Stomach (tissue), 9 donors: ENCODE measurements around the gene FRY. TPM values are rescaled to one million over a fixed set of nuclear protein-coding genes. Genes with fewer than 3 reads are reported as not detected.

Experiments used
- DNase-seq, 2 donors: peaks; one replicate each; pipeline versions ENCODE4 v3.0.0 to v3.0.0-alpha.2; 2013 to 2019
- H3K27ac ChIP-seq, 5 donors: fragments of 200-600 bp in 4 of 5; sonication (generic) in 4 of 5; one replicate each; pipeline ENCODE4 v1.5.1; 2013 to 2019; ENCODE audit warnings: mild to moderate bottlenecking in 1 of 5, moderate library complexity in 1 of 5
- H3K27me3 ChIP-seq, 3 donors: fragments of 200-600 bp; sonication (generic); one replicate each; pipeline ENCODE4 v1.5.1; 2017 to 2019; ENCODE audit warnings: mixed run types in 1 of 3
- H3K36me3 ChIP-seq, 4 donors: fragments of 200-600 bp; sonication (generic); 1 replicate in 3 of 4; 2 replicates in 1 of 4; pipeline ENCODE4 v1.5.1; 2016 to 2019
- H3K4me1 ChIP-seq, 4 donors: fragments of 200-600 bp; sonication (generic); one replicate each; pipeline ENCODE4 v1.5.1; 2016 to 2019
- H3K4me3 ChIP-seq, 4 donors: fragments of 200-600 bp; sonication (generic) in 3 of 4; one replicate each; pipeline ENCODE4 v1.5.1; 2016 to 2019; ENCODE audit warnings: mild to moderate bottlenecking in 1 of 4
- H3K9me3 ChIP-seq, 4 donors: fragments of 200-600 bp; sonication (generic); one replicate each; pipeline ENCODE4 v1.5.1; 2016 to 2019
- EP300 ChIP-seq: sonication (generic); formaldehyde crosslinking; IDR thresholded peaks from one replicate; pipeline ENCODE4 v1.6.1; 2017; ENCODE audit warnings: antibody characterized with exemption
- POLR2A ChIP-seq, 4 donors: fragments of 450-650 bp; IDR thresholded peaks; one replicate each; pipeline ENCODE4 v1.6.1; 2016; ENCODE audit warnings: antibody characterized with exemption in 4 of 4, control low read depth in 2 of 4, mild to moderate bottlenecking in 1 of 4, moderate library complexity in 1 of 4
- POLR2AphosphoS5 ChIP-seq, 3 donors: sonication (generic); formaldehyde crosslinking; IDR thresholded peaks; one replicate each; pipeline ENCODE4 v1.6.1; 2016; ENCODE audit warnings: antibody characterized with exemption in 3 of 3
- WGBS, 5 donors: extraction: QIAGEN DNeasy Blood & Tissue Kit in 3 of 5; methylation state at CpG; one replicate each; pipeline versions ENCODE4 v1.1.5 to v1.1.7; 2013 to 2018; 5-methylcytosine and 5-hydroxymethylcytosine counted together
- intact Hi-C: fragments of 100-400 bp; cut with DNase I; formaldehyde crosslinking; loops from one replicate; pipeline ENCODE4 v1.15.1; 2023; ENCODE audit warnings: low total_unique reads
- polyA plus RNA-seq, 3 donors: library from polyadenylated mRNA; stranded (reverse); fragments of 200-250 nt; gene quantifications; one replicate each; pipeline ENCODE4 v1.2.3, GENCODE V29; 2013
- total RNA-seq, 5 donors: library from RNA; depleted of rRNA; stranded (reverse); fragments of >200 nt; gene quantifications; one replicate each; pipeline versions ENCODE4 v1.1.0 to v1.2.3, GENCODE V29; 2014 to 2016
- TF ChIP-seq, protein P1 (sequence below), 7 experiments: fragments of 450-650 bp in 4 of 7; fragments of 200-600 bp in 3 of 7; sonication (generic) in 3 of 7; IDR thresholded peaks; one replicate each; pipeline ENCODE4 v1.5.1; 2016 to 2019; ENCODE audit warnings: antibody characterized with exemption in 7 of 7, control low read depth in 2 of 7, mild to moderate bottlenecking in 1 of 7
- donor health status: healthy with polysubstance abuse.
- donor health status: Bipolar disorder and iron deficiency.
- donor health status: healthy.

Gene FRY
- total and polyA plus RNA-seq, 8 donors = 3.5 to 97.1 (median 16.4) TPM

DNA sequence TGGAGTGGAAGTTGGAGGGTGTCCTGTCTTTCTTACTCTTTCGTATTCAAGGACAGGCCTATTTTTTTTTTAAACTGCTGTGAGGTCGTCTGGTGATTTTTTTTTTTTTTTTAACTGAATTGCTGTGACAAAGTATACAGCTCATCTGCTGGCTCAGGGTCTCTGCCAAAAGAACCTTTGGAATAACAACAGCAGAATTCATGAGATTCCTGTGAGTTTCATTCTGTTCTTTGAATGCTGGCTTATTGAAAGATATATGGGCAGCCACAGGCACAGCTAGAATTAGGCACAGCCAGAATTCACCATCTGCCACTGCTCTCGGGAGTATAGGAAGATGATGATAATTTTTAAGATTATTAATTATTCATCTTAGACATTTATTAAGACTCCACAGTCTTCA, 21.4 kb upstream of the FRY start:
- Histone ChIP-seq H3K36me3 (no peaks in the 10 kb centered on the region), H3K27ac (no peak overlapping the region), H3K27me3 (no peaks in the 10 kb centered on the region), H3K4me1 (peaks cover 0 to 6% (median 5%) of the 10 kb centered on the region in 4 donors), H3K9me3 (no peaks in the 10 kb centered on the region), H3K4me3 (no peak overlapping the region)
- DNase-seq = no peak
- WGBS, 5 donors = 57 to 76% (median 74%) methylated on average over 3 of the region's 3 CpGs
- intact Hi-C loops = no loop called here
- TF ChIP-seq POLR2A (IDR thresholded peaks at IDR 0.05) = no peak
- TF ChIP-seq, protein P1, sequence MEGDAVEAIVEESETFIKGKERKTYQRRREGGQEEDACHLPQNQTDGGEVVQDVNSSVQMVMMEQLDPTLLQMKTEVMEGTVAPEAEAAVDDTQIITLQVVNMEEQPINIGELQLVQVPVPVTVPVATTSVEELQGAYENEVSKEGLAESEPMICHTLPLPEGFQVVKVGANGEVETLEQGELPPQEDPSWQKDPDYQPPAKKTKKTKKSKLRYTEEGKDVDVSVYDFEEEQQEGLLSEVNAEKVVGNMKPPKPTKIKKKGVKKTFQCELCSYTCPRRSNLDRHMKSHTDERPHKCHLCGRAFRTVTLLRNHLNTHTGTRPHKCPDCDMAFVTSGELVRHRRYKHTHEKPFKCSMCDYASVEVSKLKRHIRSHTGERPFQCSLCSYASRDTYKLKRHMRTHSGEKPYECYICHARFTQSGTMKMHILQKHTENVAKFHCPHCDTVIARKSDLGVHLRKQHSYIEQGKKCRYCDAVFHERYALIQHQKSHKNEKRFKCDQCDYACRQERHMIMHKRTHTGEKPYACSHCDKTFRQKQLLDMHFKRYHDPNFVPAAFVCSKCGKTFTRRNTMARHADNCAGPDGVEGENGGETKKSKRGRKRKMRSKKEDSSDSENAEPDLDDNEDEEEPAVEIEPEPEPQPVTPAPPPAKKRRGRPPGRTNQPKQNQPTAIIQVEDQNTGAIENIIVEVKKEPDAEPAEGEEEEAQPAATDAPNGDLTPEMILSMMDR (IDR thresholded peaks at IDR 0.05) = no peak
- TF ChIP-seq EP300 = no peak
- no peak for TF ChIP-seq POLR2AphosphoS5 (IDR thresholded peaks at IDR 0.05)

DNA sequence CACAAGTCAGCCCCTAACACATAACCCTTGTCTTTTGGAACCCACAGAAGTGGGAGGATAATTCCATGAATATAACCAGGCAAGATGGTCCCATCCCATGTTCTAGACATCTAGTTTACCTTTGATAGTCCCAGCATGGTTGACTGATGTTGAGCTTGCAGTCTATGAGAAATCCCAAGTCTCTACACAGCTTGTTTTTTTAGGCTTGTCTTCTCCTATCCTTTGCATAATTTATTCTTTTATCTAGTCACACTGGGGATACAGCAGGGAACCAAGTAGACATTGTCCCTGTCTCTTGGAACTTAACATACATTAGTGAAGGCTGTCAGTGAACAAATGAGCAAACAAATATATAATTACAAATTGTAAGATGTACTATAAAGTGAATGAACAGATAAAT, 19.6 kb upstream of the FRY start:
- Histone ChIP-seq H3K4me3 (no peak overlapping the region), H3K36me3 (no peaks in the 10 kb centered on the region), H3K27ac (no peak overlapping the region), H3K27me3 (no peaks in the 10 kb centered on the region), H3K9me3 (no peaks in the 10 kb centered on the region), H3K4me1 (peaks cover 0 to 12% (median 6%) of the 10 kb centered on the region in 4 donors)
- intact Hi-C loops = no loop called here
- TF ChIP-seq, protein P1 (IDR thresholded peaks at IDR 0.05) = no peak
- no peak for TF ChIP-seq POLR2AphosphoS5 (IDR thresholded peaks at IDR 0.05)
- TF ChIP-seq EP300 = no peak
- DNase-seq = no peak

DNA sequence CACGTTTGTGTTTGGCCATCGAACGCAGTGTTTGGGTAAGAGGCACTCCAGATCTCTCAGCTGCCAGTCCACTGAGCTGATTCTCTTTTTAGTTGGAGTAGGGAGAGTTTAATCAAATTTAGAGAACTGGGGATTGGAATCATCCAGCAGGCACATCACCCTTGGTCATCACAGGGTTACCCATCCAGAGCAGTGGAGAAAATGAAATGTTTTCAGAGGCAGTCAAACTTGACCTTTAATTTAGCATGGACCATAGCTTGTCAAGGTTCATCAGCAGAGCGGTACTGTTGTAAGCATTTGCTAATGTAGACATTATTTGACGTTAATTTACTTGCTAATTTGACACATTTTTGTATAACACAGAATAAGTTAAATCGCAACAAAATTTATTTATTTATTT, 18.4 kb upstream of the FRY start:
- no peak for TF ChIP-seq EP300
- TF ChIP-seq POLR2A (IDR thresholded peaks at IDR 0.05) = no peak
- TF ChIP-seq POLR2AphosphoS5 (IDR thresholded peaks at IDR 0.05) = no peak
- TF ChIP-seq, protein P1 (IDR thresholded peaks at IDR 0.05) = no peak
- 90 to 96% (median 95%) methylated on average over 6 of the region's 6 CpGs for WGBS, 5 donors
- no peak for DNase-seq
- no peaks in the 10 kb centered on the region for H3K27me3 ChIP-seq
- H3K4me3 ChIP-seq = no peak overlapping the region
- no peaks in the 10 kb centered on the region for H3K36me3 ChIP-seq
- no peaks in the 10 kb centered on the region for H3K9me3 ChIP-seq
- H3K27ac ChIP-seq = no peak overlapping the region
- intact Hi-C loops = no loop called here
- peaks cover 0 to 16% (median 8%) of the 10 kb centered on the region in 4 donors for H3K4me1 ChIP-seq

DNA sequence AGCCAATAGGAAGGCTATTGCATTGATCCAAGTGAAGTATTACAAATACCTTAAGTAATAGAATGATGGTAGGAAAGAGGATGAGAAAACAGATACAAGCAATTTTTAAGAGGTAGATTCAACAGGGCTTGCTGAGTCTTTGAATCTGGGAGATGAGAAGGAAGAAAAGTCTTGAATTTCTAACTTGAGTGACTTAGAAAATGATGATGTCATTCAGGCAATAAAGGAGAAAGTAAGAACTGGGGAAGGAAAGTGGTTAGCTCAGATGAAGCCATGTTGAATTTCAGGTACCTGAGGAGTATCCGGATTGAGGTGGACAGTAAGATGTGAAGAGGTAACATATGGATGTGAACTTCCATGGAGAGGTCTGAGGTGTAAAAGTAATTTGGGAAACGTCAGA, 15.5 kb upstream of the FRY start:
- no peak for DNase-seq
- no peak overlapping the region for H3K4me3 ChIP-seq
- intact Hi-C loops = no loop called here
- H3K36me3 ChIP-seq = no peaks in the 10 kb centered on the region
- peaks cover 0 to 12% (median 6%) of the 10 kb centered on the region in 4 donors for H3K4me1 ChIP-seq
- TF ChIP-seq POLR2AphosphoS5 (IDR thresholded peaks at IDR 0.05) (no peak), POLR2A (IDR thresholded peaks at IDR 0.05) (no peak), EP300 (no peak)
- TF ChIP-seq, protein P1 (IDR thresholded peaks at IDR 0.05) = no peak
- no peaks in the 10 kb centered on the region for H3K9me3 ChIP-seq
- H3K27ac ChIP-seq = no peak overlapping the region
- H3K27me3 ChIP-seq = no peaks in the 10 kb centered on the region
- WGBS, 5 donors = 84 to 93% (median 91%) methylated on average over 2 of the region's 2 CpGs
